ENCODE measurements around the gene DLK2.
"Not testable (repeated sequence)": the region's sequence is repeated elsewhere in the genome, so short reads cannot be mapped to it uniquely, and the experiment has no call there.

The DLK2 gene

GRCh38 chr6:43451939-43452338, 3.4 kb downstream of the DLK2 start:
- no peak for DNase-seq

- no peak for DNase-seq
Measured at GRCh38 chr6:43451348-43451747, 4.0 kb downstream of the DLK2 start.

GRCh38 chr6:43450699-43451131, 4.6 kb downstream of the DLK2 start:
- DNase-seq, result no peak

GRCh38 chr6:43448916-43449315, 6.4 kb downstream of the DLK2 start:
- no peak for DNase-seq

GRCh38 chr6:43447604-43448003, 7.7 kb downstream of the DLK2 start:
- DNase-seq, result no peak

- DNase-seq, result no peak
Measured at GRCh38 chr6:43445576-43445975, 9.8 kb downstream of the DLK2 start.

- no peak for DNase-seq
Measured at GRCh38 chr6:43444582-43444981, 10.8 kb downstream of the DLK2 start.

- DNase-seq, result no peak
Measured at GRCh38 chr6:43444036-43444435, 11.3 kb downstream of the DLK2 start.

- no peak for DNase-seq
Measured at GRCh38 chr6:43442935-43443334, 12.4 kb downstream of the DLK2 start.

GRCh38 chr6:43437700-43438099, 17.6 kb downstream of the DLK2 start:
- no peak for DNase-seq

- DNase-seq, result peak; percentile 44
Measured at GRCh38 chr6:43436577-43437282, 18.6 kb downstream of the DLK2 start.

GRCh38 chr6:43435682-43436437, 19.5 kb downstream of the DLK2 start:
- no peak for DNase-seq

- no peak for DNase-seq
Measured at GRCh38 chr6:43434943-43435342, 20.4 kb downstream of the DLK2 start.

- no peak for DNase-seq
Measured at GRCh38 chr6:43434001-43434840, 21.1 kb downstream of the DLK2 start.

GRCh38 chr6:43433148-43433547, 22.2 kb downstream of the DLK2 start:
- no peak for DNase-seq

- no peak for DNase-seq
Measured at GRCh38 chr6:43432009-43432945, 23.1 kb downstream of the DLK2 start.

GRCh38 chr6:43428874-43429273, 26.5 kb downstream of the DLK2 start:
- no peak for DNase-seq

- DNase-seq, result no peak
Measured at GRCh38 chr6:43428112-43428570, 27.2 kb downstream of the DLK2 start.

- peak; percentile 97 for DNase-seq
Measured at GRCh38 chr6:43427406-43428111, 27.8 kb downstream of the DLK2 start, which contains the start of gene ABCC10. TSS of gene ABCC10 (plus strand) at chr6:43427541. CDS start at chr6:43427979, 438 bp downstream.

- DNase-seq, result no peak
Measured at GRCh38 chr6:43426928-43427405, 28.4 kb downstream of the DLK2 start.

- not testable (repeated sequence) for DNase-seq
Measured at GRCh38 chr6:43425083-43425482, 30.3 kb downstream of the DLK2 start.

Data from right hindlimb (tissue), 1 donor.